G401.6 (cell line): ENCODE data around the gene TXNRD1.
"Not testable (repeated sequence)": the region's sequence is repeated elsewhere in the genome, so short reads cannot be mapped to it uniquely, and the experiment has no call there.

ENCODE experiments used
- FAIRE-seq: peaks from 2 replicates; lab custom pipeline; 2012; peaks lifted over from hg19 to GRCh38; lab: Jason Lieb, UNC

The TXNRD1 gene

DNA sequence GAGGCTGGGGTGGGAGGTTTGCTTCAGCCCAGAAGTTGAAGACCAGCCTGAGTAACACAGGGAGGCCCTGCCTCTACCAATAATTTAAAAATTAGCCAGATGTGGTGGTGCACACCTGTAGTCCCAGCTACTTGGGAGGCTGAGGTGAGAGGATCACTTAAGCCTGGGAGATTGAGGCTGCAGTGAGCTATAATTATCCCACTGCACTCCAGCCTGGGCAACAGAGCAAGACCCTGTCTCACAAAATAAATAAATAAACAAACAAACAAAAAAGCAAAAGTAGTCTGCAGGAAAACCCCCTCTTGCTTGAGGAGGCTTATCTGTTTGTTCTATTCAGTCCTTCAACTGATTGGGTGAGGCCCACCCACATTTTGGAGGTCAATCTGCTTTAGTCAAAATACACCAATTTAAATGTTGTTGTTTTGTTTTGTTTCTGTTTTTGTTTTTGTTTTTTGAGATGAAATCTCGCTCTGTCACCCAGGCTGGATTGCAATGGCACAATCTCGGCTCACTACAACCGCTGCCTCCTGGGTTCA, 24.9 kb upstream of the TXNRD1 start:
- no peak for FAIRE-seq

DNA sequence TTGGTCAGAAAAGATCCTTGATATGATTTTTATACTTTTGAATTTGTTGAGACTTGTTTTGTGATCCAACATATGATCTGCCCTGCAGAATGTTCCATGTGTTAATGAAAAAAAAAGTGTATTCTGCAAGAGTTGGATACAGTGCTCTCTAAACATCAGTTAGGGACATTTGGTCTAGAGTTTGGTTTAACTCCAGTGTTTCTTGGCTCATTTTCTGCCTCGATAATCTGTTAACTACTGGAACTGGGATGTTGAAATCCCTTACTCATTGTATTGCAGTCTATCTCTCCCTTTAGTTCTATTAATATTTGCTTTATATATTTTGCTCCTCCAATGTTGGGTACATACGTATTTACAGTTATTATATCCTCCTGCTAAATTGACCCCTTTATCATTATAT, 18.3 kb upstream of the TXNRD1 start:
- FAIRE-seq = no peak

DNA sequence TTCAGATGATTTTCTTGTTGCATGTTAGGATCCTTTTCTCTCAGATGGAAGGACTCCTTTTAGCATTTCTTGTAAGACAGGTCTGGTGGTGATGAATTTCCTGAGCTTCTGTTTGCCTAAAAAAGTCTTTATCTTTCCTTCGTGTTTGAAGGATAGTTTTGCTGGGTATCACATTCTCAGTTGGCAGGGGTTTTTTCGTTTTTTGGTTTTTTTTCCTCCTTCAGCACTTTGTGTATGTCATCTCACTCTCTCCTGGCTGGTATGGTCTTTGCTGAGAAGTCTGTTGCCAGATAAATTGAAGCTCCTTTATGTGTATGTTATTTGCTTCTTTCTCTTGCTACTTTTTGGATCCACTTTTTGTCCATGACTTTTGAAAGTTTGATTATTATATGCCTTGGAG, 15.6 kb upstream of the TXNRD1 start:
- no peak for FAIRE-seq

DNA sequence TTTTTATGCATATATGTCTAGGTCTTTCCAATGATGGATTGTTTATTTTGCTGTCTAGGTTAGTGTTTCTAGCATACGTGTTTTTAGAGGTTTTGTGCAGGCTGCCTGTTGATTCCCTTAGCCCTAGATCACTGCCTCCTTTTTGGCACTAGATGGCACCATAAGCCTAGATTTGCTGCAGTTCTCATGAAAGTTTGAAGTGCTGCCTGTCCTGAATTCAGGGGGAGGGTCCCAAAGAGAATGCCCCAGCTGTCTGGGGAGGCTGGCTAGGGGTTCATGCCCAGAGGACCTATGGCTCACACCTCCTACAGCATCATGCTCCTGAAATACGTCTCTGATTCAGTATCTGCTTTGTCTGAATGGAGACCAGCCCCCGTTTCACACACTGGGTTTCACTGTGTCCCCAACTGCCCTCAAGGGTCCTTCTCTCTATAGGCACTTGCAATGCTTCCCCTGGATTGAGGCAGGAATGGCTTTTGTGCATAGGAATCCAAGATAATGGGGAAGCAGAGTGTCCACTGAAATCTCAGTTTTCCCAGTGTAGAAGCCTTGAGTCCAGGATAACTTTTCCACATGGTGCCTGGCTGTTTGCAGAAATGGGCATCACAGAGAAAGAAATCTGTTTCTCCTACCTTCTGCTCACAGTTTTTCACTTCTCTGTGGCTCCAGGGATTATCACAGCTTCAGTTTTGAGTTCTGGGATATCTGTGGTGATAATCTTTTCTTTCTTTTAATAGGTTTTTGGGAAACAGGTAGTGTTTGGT, 14.2 kb upstream of the TXNRD1 start:
- peak; percentile 89 for FAIRE-seq

DNA sequence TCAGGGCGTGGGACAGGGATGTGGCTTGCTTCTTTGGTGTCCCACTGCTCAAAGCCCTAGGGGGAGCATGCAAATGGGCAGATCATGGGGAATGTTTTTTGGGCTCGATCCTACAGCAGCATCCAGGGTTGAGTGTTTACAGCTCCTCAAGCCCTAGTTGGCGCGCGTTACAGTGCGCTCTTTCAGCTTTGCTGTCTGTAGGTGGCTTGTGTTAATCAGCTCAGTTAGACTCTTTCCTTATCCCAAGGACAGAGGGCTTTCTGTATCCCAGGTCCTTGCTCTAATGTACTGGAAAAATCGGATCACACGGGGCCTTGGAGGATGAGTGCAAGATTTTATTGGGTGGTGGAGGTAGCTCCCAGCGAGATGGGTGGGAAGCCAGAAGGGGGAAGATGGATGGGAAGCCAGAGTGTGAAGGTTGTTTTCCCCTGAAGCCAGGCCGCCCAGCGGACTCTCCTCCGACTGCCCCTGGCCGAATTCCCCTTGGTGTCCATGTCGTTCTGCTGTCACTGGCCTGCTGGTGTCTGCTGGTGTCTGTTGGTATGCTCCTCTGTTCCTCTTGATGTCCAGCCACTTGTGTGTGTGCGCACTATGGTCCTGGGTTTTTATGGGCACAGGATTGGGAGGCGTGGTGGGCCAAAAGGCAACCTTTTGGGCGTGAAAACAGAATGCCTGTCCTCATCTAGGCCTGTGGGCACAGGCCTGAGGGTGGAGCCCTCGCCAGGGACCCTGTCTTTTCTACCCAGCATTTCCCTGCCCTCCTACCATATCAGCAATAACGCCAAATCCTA, 10.7 kb upstream of the TXNRD1 start:
- FAIRE-seq = no peak

DNA sequence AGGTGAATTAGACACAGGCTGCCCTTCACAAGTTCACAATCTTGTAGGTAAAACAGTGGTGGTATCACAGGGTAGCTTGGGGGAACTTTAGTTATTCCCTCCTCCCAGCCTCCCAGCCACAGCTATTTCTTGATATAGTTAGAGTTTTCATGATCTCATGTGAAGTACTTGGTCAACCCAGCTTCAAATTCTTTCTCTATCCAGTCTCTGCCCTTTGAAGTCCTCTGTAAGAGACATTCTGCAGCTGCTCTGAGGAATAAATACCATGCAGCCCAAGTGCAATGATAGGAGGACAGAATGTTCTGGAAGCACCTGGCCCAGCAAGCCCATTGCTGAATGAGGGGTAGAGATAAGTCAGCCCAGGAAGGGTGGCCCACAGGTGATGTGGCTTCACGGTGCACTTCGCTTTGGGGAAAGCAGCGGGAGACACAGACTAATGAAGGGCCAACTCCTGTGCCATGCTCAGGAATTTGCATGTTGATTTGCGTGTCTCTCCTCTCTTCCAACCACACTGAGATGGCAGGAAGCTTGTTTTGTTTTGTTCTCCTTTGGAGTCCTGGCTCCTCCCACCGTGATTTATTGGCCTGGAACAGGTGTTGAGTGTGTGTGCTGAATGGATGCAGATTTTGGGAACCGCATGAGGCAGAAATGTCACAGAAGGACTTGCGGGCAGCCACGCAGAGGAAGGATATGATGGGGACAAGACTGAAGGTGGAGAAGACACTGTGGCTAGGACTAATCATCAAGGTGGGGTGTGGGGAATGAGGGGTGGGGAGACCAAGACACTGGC, 8.0 kb upstream of the TXNRD1 start:
- no peak for FAIRE-seq

DNA sequence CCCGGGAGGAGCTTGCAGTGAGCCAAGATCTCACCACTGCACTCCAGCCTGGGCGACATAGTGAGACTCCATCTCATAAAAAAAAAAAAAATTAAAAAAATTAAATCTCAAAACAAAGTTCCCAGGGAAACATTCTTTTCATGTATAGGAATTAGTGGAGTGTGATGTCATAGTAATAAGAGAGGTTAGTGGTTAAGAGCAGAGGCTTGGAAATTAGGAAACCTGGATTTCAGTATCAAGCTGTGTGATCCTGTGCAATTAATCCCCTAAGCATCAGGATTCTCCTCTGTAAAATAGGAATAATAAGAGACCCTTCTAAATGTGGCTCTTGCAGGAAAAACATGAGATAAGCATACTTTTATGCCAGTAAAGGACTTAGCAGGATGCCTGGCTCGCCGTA, 3.1 kb upstream of the TXNRD1 start:
- FAIRE-seq = no peak

DNA sequence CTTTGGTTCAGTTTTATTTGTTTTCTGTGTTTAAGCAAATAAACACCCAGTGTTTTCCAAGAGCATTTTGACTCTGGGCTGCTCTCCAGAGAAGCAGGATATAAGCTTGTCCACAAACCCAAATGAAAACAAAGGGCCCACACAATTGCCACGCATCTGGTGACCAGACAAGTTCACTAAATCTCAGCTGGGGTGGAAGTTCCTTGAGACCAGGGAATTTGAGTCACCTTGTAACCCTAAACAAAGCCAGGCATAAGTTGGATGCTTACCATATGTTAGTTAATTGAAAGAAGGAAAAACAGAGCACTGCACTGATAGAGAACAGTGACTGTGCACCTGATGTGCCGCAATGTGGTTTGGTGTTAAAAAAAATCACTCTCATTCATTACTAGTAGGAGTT, 1.6 kb upstream of the TXNRD1 start:
- no peak for FAIRE-seq

DNA sequence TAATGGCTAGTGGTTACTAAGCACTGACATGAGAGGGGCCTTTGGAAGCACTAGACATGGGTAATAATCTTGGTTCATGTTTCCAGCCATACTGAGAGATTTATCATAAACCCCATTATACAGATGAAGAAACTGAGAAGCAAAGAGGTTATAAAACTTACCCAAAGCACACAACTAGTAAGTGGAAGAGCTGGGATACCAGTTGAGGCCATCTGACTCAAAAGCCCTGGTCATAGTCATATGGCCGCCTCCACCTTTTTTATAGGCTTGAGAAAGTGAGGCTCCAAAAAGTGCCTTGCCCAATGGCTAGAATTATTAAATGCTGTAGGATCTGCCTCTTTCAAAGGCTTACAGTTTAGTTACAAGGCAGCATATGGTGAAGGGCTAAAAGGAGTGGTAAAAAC, 944 bp downstream of the TXNRD1 start:
- no peak for FAIRE-seq

DNA sequence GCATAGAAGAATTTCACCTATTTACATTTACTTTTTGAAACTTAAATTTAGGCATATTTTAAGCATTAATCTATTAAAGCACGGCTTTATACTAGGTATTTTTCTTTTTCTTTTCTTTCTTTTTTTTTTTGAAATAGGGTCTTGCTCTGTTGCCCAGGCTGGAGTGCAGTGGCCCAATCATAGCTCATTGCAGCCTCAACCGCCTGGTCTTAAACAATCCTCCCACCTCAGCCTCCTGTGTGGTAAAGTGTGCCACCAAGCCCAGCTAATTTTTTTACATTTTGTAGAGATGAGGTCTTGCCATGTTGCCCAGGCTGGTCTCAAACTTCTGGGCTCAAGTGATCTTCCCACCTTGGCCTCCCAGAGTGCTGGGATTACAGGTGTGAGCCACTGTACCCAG, 2.9 kb downstream of the TXNRD1 start:
- FAIRE-seq = not testable (repeated sequence)

DNA sequence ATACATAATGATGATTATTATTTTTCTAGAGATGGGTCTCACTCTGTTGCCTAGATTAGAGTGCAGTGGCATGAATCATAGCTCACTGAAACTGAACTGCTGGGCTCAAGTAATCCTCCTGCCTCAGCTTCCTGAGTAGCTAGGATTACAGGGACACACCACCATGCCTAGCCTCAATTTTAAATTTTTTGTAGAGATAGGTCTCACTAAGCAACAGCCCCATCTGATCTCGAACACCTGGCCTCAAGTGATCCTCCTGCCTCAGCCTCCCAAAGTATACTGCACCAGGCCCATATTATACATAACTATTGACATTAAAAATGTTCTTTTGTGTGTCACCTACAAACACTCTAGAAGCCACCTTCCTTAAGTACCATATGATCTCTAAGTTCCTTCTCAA, 3.4 kb downstream of the TXNRD1 start:
- FAIRE-seq = no peak

DNA sequence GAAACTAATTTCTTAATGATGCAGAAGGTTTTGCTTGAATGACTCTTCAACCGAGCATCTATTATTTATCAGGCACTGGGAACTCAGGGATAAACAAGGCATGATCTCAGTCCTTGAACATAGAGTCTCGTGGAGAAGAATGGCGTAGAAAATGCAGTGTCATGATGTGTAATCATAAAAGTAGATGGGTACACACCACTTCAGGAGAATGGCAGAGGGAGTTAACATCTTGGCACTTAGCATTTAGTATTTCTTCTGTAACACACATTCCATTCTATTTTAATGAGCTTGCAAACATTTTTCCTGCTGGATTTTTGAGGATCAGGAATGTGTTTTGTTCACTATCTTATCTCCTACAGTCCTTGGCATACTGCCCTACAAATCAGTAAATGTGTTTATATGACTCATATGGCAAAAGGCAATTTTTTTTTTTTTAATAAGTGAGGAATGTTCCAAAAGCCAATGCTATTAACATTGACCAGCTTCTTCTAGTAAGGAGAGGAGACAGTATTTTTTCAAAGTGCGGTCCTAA, 3.8 kb downstream of the TXNRD1 start:
- no peak for FAIRE-seq

DNA sequence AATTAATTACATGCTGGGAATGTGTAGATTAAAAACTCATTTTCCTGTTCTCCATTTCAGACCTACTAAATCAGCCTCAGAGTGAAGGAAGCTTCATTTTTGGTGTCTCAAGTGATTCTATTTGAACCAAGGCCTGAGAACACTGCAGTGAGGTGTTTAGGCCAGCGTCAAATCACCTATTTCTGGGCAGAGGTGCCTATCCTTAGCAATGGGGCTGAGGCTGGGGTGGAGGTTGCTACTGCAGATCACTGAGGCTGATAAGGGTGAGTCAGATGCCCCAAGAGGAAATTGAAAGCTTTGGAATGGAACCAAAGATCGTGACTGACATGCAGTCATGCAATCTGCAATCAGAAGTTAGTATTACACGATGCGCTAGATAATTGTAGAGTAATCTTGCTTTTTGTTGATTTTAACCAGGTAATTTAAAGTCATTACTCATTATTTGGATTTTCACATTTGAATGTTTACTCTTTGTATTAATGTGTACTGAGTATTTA, 4.4 kb downstream of the TXNRD1 start:
- FAIRE-seq = peak; percentile 97

DNA sequence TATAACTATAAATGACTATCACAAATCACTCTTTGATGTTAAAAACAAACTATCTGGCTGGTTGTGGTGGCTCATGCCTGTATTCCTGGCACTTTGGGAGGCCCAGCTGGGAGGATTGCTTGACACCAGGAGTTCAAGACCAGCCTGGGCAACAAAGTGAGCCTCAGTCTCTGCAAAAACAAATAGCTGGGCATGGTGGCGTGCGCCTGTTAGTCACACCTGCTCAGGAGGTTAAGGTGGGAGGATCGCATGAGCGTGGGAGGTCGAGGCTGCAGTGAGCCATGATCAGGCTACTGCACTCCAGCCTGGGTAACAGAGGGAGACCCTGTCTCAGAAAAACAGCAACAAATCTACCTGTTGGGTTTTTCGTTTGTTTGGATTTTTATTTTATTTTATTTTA, 5.4 kb downstream of the TXNRD1 start:
- no peak for FAIRE-seq

DNA sequence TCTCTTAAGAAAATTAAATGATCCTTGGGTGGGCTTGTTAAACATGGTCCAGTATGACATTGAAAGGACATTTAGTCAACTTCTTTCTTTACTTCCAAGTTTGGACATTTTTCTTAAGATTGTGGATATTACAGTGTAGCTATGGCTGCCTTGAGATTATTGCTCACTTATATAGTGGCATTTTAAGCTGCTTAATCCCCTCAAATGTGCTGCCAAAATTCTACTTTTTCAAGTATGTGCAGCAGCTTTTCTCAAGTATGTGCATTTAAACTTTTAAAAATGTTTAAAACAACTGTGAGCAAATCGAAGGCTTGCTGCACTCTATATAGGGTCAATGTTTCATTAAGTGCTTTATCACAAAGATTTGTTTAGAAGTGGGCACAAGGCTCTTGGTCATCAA, 7.4 kb downstream of the TXNRD1 start:
- FAIRE-seq = peak; percentile 46

DNA sequence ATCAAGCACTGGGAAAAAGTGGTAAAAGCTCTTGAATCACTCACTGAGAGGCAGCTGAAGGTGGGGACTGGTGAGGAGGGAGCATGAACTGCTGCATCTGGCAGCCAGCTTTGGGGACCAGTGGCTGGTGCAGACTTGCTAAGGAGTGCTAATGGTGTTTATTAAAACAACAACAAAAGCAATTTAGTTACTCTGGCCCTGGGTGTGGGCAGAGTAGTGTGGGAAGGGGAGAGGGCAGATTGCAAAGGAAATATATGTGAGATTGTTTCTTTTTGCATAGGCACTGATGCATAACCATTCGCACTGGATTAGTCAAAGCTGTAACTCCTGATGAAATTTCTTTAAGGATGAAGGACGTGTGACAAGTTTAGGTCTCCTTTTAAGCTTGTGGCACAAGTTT, 8.1 kb downstream of the TXNRD1 start:
- FAIRE-seq = no peak

DNA sequence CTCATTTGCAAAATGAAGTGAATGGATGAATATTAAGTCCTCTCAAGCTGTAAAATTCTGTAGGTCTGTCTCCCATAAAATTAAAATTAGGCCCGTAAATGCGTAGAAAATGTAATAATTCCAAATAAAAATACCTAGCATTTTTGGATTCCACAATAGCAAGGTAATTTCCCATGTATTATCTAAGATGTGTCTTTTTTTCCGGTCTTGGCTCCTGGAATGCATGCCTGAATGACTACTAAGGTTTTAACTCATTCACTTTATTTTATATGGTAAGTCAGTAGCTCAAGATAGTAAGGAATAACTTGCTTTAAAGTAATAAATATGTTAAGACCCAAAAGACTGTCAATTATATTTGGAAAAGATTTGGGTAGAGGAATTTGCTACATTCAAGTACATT, 11.1 kb downstream of the TXNRD1 start:
- FAIRE-seq = no peak

DNA sequence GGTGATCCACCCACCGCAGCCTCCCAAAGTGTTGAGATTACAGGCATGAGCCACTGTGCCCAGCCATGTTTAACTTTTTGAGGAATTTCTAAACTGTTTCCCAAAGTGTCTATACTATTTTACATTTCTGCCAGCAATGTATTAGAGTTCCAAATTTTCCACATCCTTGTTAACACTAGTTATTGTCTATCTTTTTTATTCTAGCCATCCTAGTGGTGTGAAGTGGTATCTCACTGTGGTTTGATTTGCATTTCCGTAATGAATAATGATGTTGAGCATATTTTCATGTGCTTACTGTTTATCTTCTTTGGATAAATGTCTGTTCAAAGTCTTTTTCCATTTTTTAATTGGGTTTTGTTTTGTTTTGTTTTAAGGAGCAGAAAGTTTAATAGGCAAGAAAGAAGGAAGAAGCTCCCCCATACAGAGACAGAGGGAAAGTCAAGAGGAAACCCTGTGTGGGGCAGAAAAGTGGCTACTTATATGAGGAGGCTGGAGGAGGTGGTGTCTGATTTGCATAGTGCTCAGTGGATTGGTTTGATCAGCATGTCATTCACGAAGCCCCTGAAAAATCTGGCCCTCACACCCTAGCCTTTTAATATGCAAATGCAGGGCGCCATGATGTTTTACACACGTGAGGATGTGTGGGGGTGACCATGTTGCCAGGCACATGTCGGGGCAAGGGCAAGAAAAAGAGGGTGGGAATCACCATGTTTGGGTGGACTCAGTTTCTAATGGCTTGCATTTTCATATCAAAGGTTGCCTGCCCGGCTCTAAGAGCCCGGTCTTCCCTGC, 14.9 kb downstream of the TXNRD1 start:
- no peak for FAIRE-seq

DNA sequence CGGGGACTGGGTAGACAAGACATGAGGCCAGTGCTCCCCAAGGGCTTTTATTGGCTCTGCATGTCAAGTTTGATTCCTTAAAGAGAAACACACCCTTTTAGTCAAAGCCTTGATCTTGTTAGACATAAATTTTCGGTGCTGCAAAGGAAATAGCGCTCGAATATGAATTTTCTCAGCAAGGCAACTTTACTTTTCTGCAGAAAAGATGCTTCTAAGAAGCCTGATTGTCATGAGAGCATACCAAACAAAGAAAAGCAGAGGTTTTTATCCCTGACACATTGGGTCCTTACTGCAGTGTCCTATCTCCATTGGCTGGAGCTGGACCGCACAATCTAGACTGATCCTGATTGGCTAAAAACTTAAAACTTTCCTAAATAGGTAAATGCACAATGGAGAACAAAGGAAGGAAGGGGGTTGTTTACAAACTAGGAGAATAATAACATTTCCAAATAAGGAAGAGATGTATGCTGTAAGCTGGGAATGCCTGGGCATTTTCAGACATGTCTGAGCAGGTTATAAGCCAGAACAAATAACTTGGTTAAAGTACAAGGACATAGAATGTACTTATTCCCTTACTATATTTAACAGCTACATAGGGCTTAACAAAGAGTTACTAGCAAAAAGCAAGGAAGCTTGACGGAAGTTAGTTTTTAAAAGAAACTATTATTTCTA, 17.2 kb downstream of the TXNRD1 start:
- FAIRE-seq = no peak

DNA sequence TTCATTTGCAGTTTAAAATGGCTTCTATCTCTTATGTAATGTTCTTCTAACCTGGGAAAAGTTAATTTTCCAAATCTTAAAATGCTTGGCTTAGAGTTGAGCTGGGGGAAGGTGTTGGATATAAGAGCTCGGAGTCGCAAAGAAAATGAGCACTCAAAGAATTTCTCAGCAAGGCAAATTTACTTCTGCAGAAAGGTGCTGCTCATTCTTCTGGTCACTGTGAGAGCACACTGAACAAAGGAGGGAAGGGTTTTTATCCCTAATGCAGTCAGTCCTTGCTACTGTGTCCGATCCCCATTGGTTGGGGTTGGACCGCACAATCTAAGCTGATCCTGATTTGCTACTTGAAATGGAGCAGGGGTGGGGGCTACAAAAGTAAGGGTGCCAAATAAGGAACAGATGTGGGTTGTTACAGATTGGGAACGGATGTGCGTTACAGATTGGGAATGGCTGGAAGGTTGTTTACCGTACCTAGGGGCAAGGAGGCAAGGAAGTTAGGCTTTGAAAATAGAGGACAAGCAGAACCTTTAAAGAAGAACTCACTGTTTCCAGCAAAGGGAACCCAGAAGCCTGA, 19.4 kb downstream of the TXNRD1 start:
- FAIRE-seq = no peak

DNA sequence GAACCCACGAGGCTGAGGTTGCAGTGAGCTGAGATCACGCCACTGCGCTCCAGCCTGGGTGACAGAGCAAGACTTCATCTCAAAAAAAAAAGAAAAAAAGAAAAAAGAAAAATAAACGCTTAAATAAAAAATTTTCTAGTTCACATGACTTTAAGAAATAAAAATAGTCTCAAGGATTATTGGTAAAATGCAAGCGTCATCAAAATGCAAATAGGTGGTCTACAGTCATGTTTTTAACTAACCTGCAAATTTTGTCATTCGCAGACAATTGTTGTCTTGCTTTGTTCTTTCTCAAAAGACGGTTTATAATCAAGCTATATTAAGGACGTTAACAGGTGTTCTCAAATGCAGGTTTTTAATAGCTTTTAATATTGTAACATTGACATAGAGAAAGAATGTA, 22.4 kb downstream of the TXNRD1 start:
- no peak for FAIRE-seq
